AG04450 (cell line): ENCODE data around the gene PEDS1. TPM values are rescaled to one million over a fixed set of nuclear protein-coding genes. Genes with fewer than 3 reads are reported as not detected.
A peak's percentile ranks its signal among the peaks of the same experiment; 100 is the strongest.

ENCODE experiments used
- CTCF ChIA-PET: fragments of 300-600, 350-600 bp; formaldehyde crosslinking; extraction: SDS; loops from one replicate; lab custom pipeline; 2022; ENCODE audit warnings: antibody characterized with exemption, inconsistent platforms; lab: Charles Lee
- POLR2A ChIA-PET: fragments of 350-600 bp; formaldehyde crosslinking; extraction: SDS; loops from one replicate; lab custom pipeline; 2021; ENCODE audit warnings: antibody characterized with exemption, inconsistent platforms; lab: Yijun Ruan, JAX
- DNase-seq: peaks from one replicate; pipeline ENCODE4 v3.0.0-alpha.2; 2011; ENCODE audit warnings: low read depth, low spot score
- H3K27ac ChIP-seq: one replicate; pipeline ENCODE4 v1.5.1; 2012; ENCODE audit warnings: low read depth, low read length, control low read depth
- H3K27me3 ChIP-seq: one replicate; pipeline ENCODE4 v1.6.0; 2012; ENCODE audit warnings: low read length; ENCODE audit not compliant: control insufficient read depth, insufficient read depth
- H3K4me3 ChIP-seq: 2 replicates; pipeline ENCODE4 v1.5.1; 2011; ENCODE audit warnings: mild to moderate bottlenecking, low read depth, low read length, control low read depth
- H3K9me3 ChIP-seq: 2 replicates; pipeline ENCODE4 v1.5.1; 2012; ENCODE audit warnings: low read length; ENCODE audit not compliant: control insufficient read depth, insufficient read depth
- CTCF ChIP-seq: IDR thresholded peaks from 2 replicates; pipeline ENCODE4 v1.5.1; 2011; ENCODE audit warnings: low read depth, low read length, control low read depth, inconsistent platforms
- polyA plus RNA-seq: library from polyadenylated mRNA; depleted of rRNA; stranded (reverse); fragments of >200 nt; gene quantifications from 2 replicates; pipeline ENCODE4 v1.2.3, GENCODE V29; 2011

The PEDS1 gene
- polyA plus RNA-seq, 1 experiment: 24.7 TPM

GRCh38 chr20:50152394-50153152 is 950 bp downstream of the PEDS1 start:
- no peak for DNase-seq
- H3K27ac ChIP-seq: peak overlapping the region; percentile 21
- TF ChIP-seq CTCF: no peak
- H3K4me3 ChIP-seq: peak overlapping the region; percentile 88
- ChIA-PET POLR2A (interaction anchor here (1.0 to 3.1 kb wide), 5 partner anchors 8 to 37 kb away, joined by 3 to 24 read pairs (median 5); no protein-coding TSS in a partner anchor), CTCF (interaction anchor here (0.6 to 1.6 kb wide), 10 partner anchors 13 to 275 kb away, joined by 3 to 7 read pairs (median 3); no protein-coding TSS in a partner anchor)
- no peaks in the 10 kb centered on the region for H3K27me3 ChIP-seq
- H3K9me3 ChIP-seq: no peaks in the 10 kb centered on the region; the same call in 1 of the 2 replicates

- ChIA-PET CTCF (interaction anchor here (0.8 kb wide), 1 partner anchor 18 kb away, joined by 3 read pairs; no protein-coding TSS in a partner anchor), POLR2A (no interaction called here)
- DNase-seq: no peak
- Histone ChIP-seq H3K27ac (no peak overlapping the region), H3K4me3 (0 out of 2 replicates have a peak overlapping the region, but pooled peaks have one; percentile 7), H3K27me3 (no peaks in the 10 kb centered on the region), H3K9me3 (no peaks in the 10 kb centered on the region; the same call in 1 of the 2 replicates)
- no peak for TF ChIP-seq CTCF
These were observed 2.3 kb downstream of the PEDS1 start for GRCh38 chr20:50151034-50151743.

- no peaks in the 10 kb centered on the region for H3K27me3 ChIP-seq
- ChIA-PET POLR2A (interaction anchor here (0.6 kb wide), 1 partner anchor 165 kb away, joined by 3 read pairs; no protein-coding TSS in a partner anchor), CTCF (no interaction called here)
- TF ChIP-seq CTCF: no peak
- DNase-seq: no peak
- H3K27ac ChIP-seq: peak overlapping the region; percentile 31
- H3K4me3 ChIP-seq: no peak overlapping the region
- H3K9me3 ChIP-seq: no peaks in the 10 kb centered on the region; the same call in 1 of the 2 replicates
These were observed 3.9 kb downstream of the PEDS1 start for GRCh38 chr20:50149481-50150254.

- Histone ChIP-seq H3K9me3 (no peaks in the 10 kb centered on the region), H3K27ac (peak overlapping the region; percentile 47), H3K27me3 (no peaks in the 10 kb centered on the region), H3K4me3 (no peak overlapping the region)
- no peak for TF ChIP-seq CTCF
- ChIA-PET CTCF (interaction anchor here (1.1 to 1.4 kb wide), 4 partner anchors 22 to 76 kb away, joined by 4 to 6 read pairs (median 4); no protein-coding TSS in a partner anchor), POLR2A (interaction anchor here (0.6 to 1.1 kb wide), 2 partner anchors 19 to 942 kb away, joined by 4 to 5 read pairs; no protein-coding TSS in a partner anchor)
- DNase-seq: no peak
These were observed 6.5 kb downstream of the PEDS1 start for GRCh38 chr20:50146732-50147662.
